K562 (cell line): ENCODE data around the gene PSMB2. TPM values are rescaled to one million over a fixed set of nuclear protein-coding genes. Genes with fewer than 3 reads are reported as not detected.
A peak's percentile ranks its signal among the peaks of the same experiment; 100 is the strongest.

ENCODE experiments used
- ATAC-seq: fragments of 200-7000 bp; cut with Tn5 transposase; 3 replicates; pipeline ENCODE4 v1.9.1; 2020; ENCODE audit warnings: moderate library complexity
- BruUV-seq: library from RNA; stranded (reverse); fragments of 400-500 nt; replicated peaks from 2 replicates; lab custom pipeline; 2021; lab: Mats Ljungman, UMichigan
- CTCF ChIA-PET: fragments of 300-600 bp; formaldehyde crosslinking; extraction: SDS; loops from one replicate; lab custom pipeline; 2021; ENCODE audit warnings: low intra/inter-chr PET ratio; lab: Yijun Ruan, JAX
- POLR2A ChIA-PET: fragments of 300-600, 350-650 bp; sonication (Branson Sonifier 250); formaldehyde crosslinking; extraction: SDS; loops from one replicate; lab custom pipeline; 2021; ENCODE audit warnings: antibody characterized with exemption, inconsistent platforms; lab: Yijun Ruan, JAX
- DNase-seq, 4 experiments: peaks; one replicate each; pipeline versions ENCODE4 v3.0.0 to v3.0.0-alpha.2; 2011 to 2018; ENCODE audit warnings: low spot score in 3 of 4, mixed read lengths in 3 of 4; ENCODE audit errors: extremely low read depth in 1 of 4
- FAIRE-seq: peaks from 2 replicates; lab custom pipeline; 2011; peaks lifted over from hg19 to GRCh38; lab: Jason Lieb, UNC
- H2AFZ ChIP-seq: 2 replicates; pipeline ENCODE4 v1.6.0; 2011; ENCODE audit warnings: low read depth, low read length, control low read depth, inconsistent platforms
- H3K27ac ChIP-seq: fragments of 200-600 bp; 3 replicates; pipeline ENCODE4 v1.8.0; 2011; ENCODE audit warnings: low read depth, mild to moderate bottlenecking, control low read depth, inconsistent platforms, low read length, moderate library complexity, mixed read lengths; ENCODE audit errors: extremely low read depth
- H3K27me3 ChIP-seq, 2 experiments: fragments of 300-600 bp in 1 of 2; 2 replicates in 1 of 2; 3 replicates in 1 of 2; pipeline versions ENCODE4 v1.6.0 to v1.8.0; 2011; ENCODE audit warnings: inconsistent platforms in 2 of 2, low read length in 2 of 2, mild to moderate bottlenecking in 1 of 2, mixed read lengths in 1 of 2, moderate library complexity in 1 of 2; ENCODE audit not compliant: control insufficient read depth in 2 of 2, insufficient read depth in 2 of 2
- H3K36me3 ChIP-seq: fragments of 300-600 bp; 3 replicates; pipeline ENCODE4 v1.8.0; 2011; ENCODE audit warnings: mild to moderate bottlenecking, low read length, inconsistent platforms; ENCODE audit not compliant: control insufficient read depth, insufficient read depth
- H3K4me1 ChIP-seq, 2 experiments: fragments of 200-600 bp in 1 of 2; replicated peaks in 1 of 2; 2 replicates in 1 of 2; 3 replicates in 1 of 2; pipeline versions ENCODE4 v1.5.1 to v1.8.0; 2011; ENCODE audit warnings: inconsistent platforms in 2 of 2, low read length in 2 of 2, mild to moderate bottlenecking in 1 of 2, mixed read lengths in 1 of 2, moderate library complexity in 1 of 2; ENCODE audit not compliant: control insufficient read depth in 2 of 2, insufficient read depth in 2 of 2
- H3K4me2 ChIP-seq: 2 replicates; pipeline ENCODE4 v1.6.1; 2011; ENCODE audit warnings: low read length, control low read depth, inconsistent platforms, mixed read lengths; ENCODE audit not compliant: insufficient read depth
- H3K4me3 ChIP-seq: fragments of 200-600 bp; sonication (generic), shearing (Covaris generic); 2 replicates; pipeline ENCODE4 v1.5.1; 2016; ENCODE audit warnings: control low read depth, inconsistent platforms
- H3K79me2 ChIP-seq: fragments of 200-600 bp; 3 replicates; pipeline ENCODE4 v1.8.0; 2011; ENCODE audit warnings: low read length, inconsistent platforms; ENCODE audit not compliant: control insufficient read depth, insufficient read depth
- H3K9ac ChIP-seq, 2 experiments: 2 replicates each; pipeline versions ENCODE4 v1.6.0 to v1.6.1; 2011; ENCODE audit warnings: low read depth in 2 of 2, low read length in 2 of 2, control low read depth in 1 of 2, inconsistent platforms in 1 of 2, mild to moderate bottlenecking in 1 of 2, mixed read lengths in 1 of 2; ENCODE audit not compliant: insufficient read depth in 1 of 2
- H3K9me1 ChIP-seq: one replicate; pipeline ENCODE4 v1.6.0; 2011; ENCODE audit warnings: inconsistent platforms, mild to moderate bottlenecking, low read length, moderate library complexity; ENCODE audit not compliant: control insufficient read depth, insufficient read depth
- H3K9me3 ChIP-seq: replicated peaks from 2 replicates; pipeline ENCODE4 v1.5.1; 2011; ENCODE audit warnings: low read depth, low read length, inconsistent platforms; ENCODE audit not compliant: control insufficient read depth, insufficient read depth
- H4K20me1 ChIP-seq: replicated peaks from 2 replicates; pipeline ENCODE4 v1.6.1; 2011; ENCODE audit warnings: low read length, inconsistent platforms, mixed read lengths; ENCODE audit not compliant: control insufficient read depth, insufficient read depth
- HEY1 ChIP-seq: fragments of 250-450 bp; sonication (Bioruptor Pico); IDR thresholded peaks from 2 replicates; pipeline ENCODE4 v1.5.0; 2020; ENCODE audit warnings: mild to moderate bottlenecking, moderate library complexity, borderline replicate concordance
- MIER1 ChIP-seq: fragments of 450-650 bp; IDR thresholded peaks from 2 replicates; pipeline ENCODE4 v1.6.1; 2016; ENCODE audit warnings: antibody characterized with exemption, mild to moderate bottlenecking, low read depth
- NONO ChIP-seq, 2 experiments: fragments of 200-400 bp in 1 of 2; fragments of 450-650 bp in 1 of 2; formaldehyde crosslinking in 1 of 2; IDR thresholded peaks; 2 replicates each; pipeline ENCODE4 v1.6.1; 2017; ENCODE audit warnings: low read depth in 2 of 2, mild to moderate bottlenecking in 2 of 2, moderate library complexity in 2 of 2, low read length in 1 of 2
- NRF1 ChIP-seq, 2 experiments: fragments of 450-650 bp; IDR thresholded peaks in 1 of 2; conservative IDR thresholded peaks in 1 of 2; 2 replicates each; pipeline ENCODE4 v1.6.1; 2014; ENCODE audit warnings: mild to moderate bottlenecking in 2 of 2
- RCOR1 ChIP-seq, 2 experiments: IDR thresholded peaks; 2 replicates each; pipeline ENCODE4 v1.6.1; 2012; ENCODE audit warnings: low read depth in 2 of 2, low read length in 2 of 2, borderline replicate concordance in 1 of 2, improper control_type of control experiment in 1 of 2
- TAF1 ChIP-seq: IDR thresholded peaks from 2 replicates; pipeline ENCODE4 v1.6.1; 2011; ENCODE audit warnings: mild to moderate bottlenecking, low read length, moderate library complexity; ENCODE audit not compliant: insufficient read depth, control insufficient read depth, severe bottlenecking; ENCODE audit errors: extremely low read depth
- ZNF282 ChIP-seq: sonication (generic); formaldehyde crosslinking; IDR thresholded peaks from 2 replicates; pipeline ENCODE4 v1.8.1; 2023; ENCODE audit warnings: missing genetic modification reagents
- WGBS: fragments of 100-300 bp; shearing (Covaris generic); methylation state at CpG from one replicate; pipeline ENCODE4 v1.1.6; 2016; ENCODE audit warnings: low coverage, mixed read lengths; ENCODE audit not compliant: insufficient coverage; ENCODE audit errors: missing lambda C conversion rate; 5-methylcytosine and 5-hydroxymethylcytosine counted together
- in situ Hi-C: fragments of 300-500 bp; cut with MboI; formaldehyde crosslinking; loops from 4 replicates; pipeline ENCODE4 v1.15.0; 2018; ENCODE audit warnings: inconsistent platforms, mixed read lengths
- intact Hi-C: fragments of 100-400 bp; cut with micrococcal nuclease; formaldehyde crosslinking; loops from 2 replicates; pipeline ENCODE4 v1.14.2; 2022
- polyA plus RNA-seq, 8 experiments: library from polyadenylated mRNA; depleted of rRNA in 4 of 8; stranded (reverse) in 5 of 8; unstranded in 3 of 8; fragments of >200 nt; fragmentation: Nextera tagmentation in 2 of 8; fragmentation: Illumina TruSeq in 1 of 8; extraction: Ambion mirVana in 2 of 8; extraction: Trizol in 1 of 8; gene quantifications; 2 replicates each; pipeline versions ENCODE4 v1.2.1 to v1.2.3, GENCODE V29; 2011 to 2014; ENCODE audit warnings: inconsistent platforms in 1 of 8, missing spikeins in 1 of 8
- total RNA-seq, 7 experiments: library from RNA; depleted of rRNA in 6 of 7; stranded (reverse); fragments of >200 nt in 6 of 7; fragmentation: Illumina TruSeq in 2 of 7; extraction: Trizol in 2 of 7; gene quantifications; 2 replicates each; pipeline versions ENCODE4 v1.2.1 to v1.2.3, GENCODE V29; 2011 to 2021; ENCODE audit warnings: low replicate concordance in 1 of 7
- TF ChIP-seq, protein P1 (sequence below): sonication (generic); formaldehyde crosslinking; IDR thresholded peaks from 2 replicates; pipeline ENCODE4 v1.8.0; 2022; ENCODE audit warnings: mild to moderate bottlenecking, missing genetic modification reagents
- TF ChIP-seq, protein P2 (sequence below), 3 experiments: fragments of 200-800 bp in 1 of 3; sonication (Bioruptor generic) in 1 of 3; sonication (generic) in 1 of 3; formaldehyde crosslinking in 1 of 3; IDR thresholded peaks; 2 replicates each; pipeline versions ENCODE4 v1.6.1 to v1.8.0; 2016 to 2022; ENCODE audit warnings: mild to moderate bottlenecking in 2 of 3, missing compliant biosample characterization in 2 of 3, missing genetic modification characterization in 2 of 3, missing genetic modification reagents in 1 of 3

The PSMB2 gene
- total and polyA plus RNA-seq, 9 of the 15 experiments (the other 6 are each of a cell fraction or from before 2014, with no cell fraction given), result 71.7 to 543 (median 165) TPM

DNA sequence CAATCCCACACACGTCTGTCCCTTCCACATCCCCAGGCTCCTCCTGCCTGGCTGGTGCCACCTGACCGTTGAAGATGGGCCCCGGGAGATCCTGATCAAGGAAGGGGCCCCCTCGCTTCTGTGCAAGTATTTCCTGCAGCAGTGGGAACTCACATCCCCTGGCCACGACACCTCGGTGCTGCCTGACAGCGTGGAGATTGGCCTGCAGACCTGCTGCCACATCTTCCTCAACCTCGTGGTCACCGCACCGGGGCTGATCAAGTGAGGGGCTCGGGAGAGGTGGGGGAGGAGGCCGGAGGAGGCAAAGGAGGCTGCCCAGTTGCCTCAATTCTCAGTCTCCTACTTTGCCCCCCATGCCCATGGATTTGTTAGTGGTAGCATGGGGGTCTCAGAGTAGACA lies 78.2 kb downstream of the PSMB2 start:
- DNase-seq, result no peak
- no peaks in the 10 kb centered on the region for H3K9me3 ChIP-seq
- H3K79me2 ChIP-seq, result peaks cover 6% of the 10 kb centered on the region
- ATAC-seq, result no peak
- no peak overlapping the region for H2AFZ ChIP-seq
- no peak overlapping the region for H3K4me3 ChIP-seq
- no TSS peak for BruUV-seq
- peaks cover 18% of the 10 kb centered on the region; the same call in 1 of the 2 replicates for H4K20me1 ChIP-seq
- WGBS, result 79% methylated on average over 9 of the region's 12 CpGs
- H3K4me2 ChIP-seq, result no peak overlapping the region
- H3K36me3 ChIP-seq, result peaks cover 55% of the 10 kb centered on the region; the same call in 2 of the 3 replicates
- in situ Hi-C loops, result loop anchor here (5.0 to 10.0 kb wide), 2 partner anchors 116 to 358 kb away; no protein-coding TSS in a partner anchor
- H3K9ac ChIP-seq, result peak overlapping the region in 1 of 2 experiments; percentile 57; a peak in 2 of 4 replicates
- no peaks in the 10 kb centered on the region for H3K9me1 ChIP-seq
- TF ChIP-seq RCOR1 (IDR thresholded peaks at IDR 0.05; ENCODE audit: borderline replicate concordance in 1 of 2, low read depth in 2 of 2, low read length in 2 of 2) (no peak), TAF1 (no peak), NRF1 (conservative IDR thresholded peaks at IDR 0.05 in 1 of 2, IDR thresholded peaks at IDR 0.05 in 1 of 2) (no peak), ZNF282 (CRISPR knock-in tag) (no peak), NONO (IDR thresholded peaks at IDR 0.05; ENCODE audit: low read depth in 2 of 2, low read length in 1 of 2) (no peak), MIER1 (no peak), HEY1 (no peak)
- TF ChIP-seq, protein P1, sequence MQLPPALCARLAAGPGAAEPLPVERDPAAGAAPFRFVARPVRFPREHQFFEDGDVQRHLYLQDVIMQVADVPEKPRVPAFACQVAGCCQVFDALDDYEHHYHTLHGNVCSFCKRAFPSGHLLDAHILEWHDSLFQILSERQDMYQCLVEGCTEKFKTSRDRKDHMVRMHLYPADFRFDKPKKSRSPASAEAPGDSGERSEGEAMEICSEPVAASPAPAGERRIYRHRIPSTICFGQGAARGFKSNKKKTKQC (CRISPR knock-in tag), result no peak
- TF ChIP-seq, protein P2, sequence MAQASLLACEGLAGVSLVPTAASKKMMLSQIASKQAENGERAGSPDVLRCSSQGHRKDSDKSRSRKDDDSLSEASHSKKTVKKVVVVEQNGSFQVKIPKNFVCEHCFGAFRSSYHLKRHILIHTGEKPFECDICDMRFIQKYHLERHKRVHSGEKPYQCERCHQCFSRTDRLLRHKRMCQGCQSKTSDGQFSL (CRISPR knock-in tag; IDR thresholded peaks at IDR 0.05), result no peak
- TF ChIP-seq, protein P2 (tag; IDR thresholded peaks at IDR 0.05), result no peak
- ChIA-PET CTCF (interaction anchor here (3.1 kb wide), 1 partner anchor 112 kb away, joined by 17 read pairs; no protein-coding TSS in a partner anchor), POLR2A (interaction anchor here (0.8 to 1.5 kb wide), 2 partner anchors 154 to 207 kb away, joined by 3 to 5 read pairs; partner anchors contain the start of gene CLSPN)
- no peaks in the 10 kb centered on the region for H3K27me3 ChIP-seq
- H3K27ac ChIP-seq, result no peak overlapping the region
- no peak for FAIRE-seq
- intact Hi-C loops, result loop anchor here (5.0 kb wide), 1 partner anchor 361 kb away; no protein-coding TSS in a partner anchor
- H3K4me1 ChIP-seq, result peaks cover 0 to 36% of the 10 kb centered on the region in 2 experiments; a peak in 3 of 5 replicates
